ENCODE results near the gene MMEL1.

GRCh38 chr1:2598329-2598931 is 34.4 kb downstream of the MMEL1 start:
- TF ChIP-seq CTCF (conservative IDR thresholded peaks at IDR 0.05; ENCODE audit: low read length) (peak; percentile 45), EZH2phosphoT487 (IDR thresholded peaks at IDR 0.05; ENCODE audit: borderline replicate concordance, low read depth, low read length) (no peak)

Measured in OCI-LY7 (cell line).